ENCODE results near the gene KCNJ10. TPM values are rescaled to one million over a fixed set of nuclear protein-coding genes. Genes with fewer than 3 reads are reported as not detected.

KCNJ10 gene
- total RNA-seq, result 1 to 10 TPM in 2 of 6 experiments, under 1 TPM in 3, not detected in 1; 0.23 to 3.1 (median 0.31) TPM
- long read RNA-seq, result 0 reads

DNA sequence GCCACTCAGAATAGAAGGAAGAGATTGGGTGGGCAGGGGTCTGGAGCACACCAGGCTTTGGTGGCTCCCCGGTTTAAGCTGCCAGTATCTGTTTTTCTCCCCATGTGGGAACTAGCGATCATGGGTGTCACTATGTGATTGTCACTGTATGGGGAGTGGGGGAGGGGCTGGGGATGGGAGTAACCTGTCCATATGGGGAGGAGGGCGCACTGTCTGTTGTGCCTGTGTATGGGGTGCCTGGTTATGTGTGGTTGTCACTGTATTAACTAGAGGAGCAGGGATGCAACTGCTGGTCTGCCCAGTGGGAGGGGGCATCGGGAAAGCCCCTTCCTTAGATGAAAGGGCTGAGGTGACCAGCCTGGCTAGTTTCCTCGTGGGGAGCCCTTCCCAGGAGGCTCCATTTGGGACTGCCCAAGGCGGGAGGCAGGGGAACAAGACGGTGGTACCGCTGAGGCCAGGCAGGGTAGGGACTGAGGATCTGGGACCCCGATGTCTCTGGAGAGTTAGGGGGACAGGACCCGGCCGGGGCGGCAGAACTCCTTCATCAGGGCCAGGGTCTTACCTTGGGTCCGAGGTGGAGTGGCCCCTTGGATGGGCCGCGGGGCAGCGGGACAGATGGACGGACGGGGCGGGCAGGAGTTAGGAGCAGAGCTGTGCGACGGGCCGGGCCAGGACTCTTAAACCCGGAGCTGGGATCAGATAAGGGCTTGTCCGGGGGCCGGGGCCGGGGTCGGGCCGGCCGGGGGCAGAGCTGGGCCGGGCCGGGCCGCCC is at the start of gene KCNJ10:
Gene KCNJ10, minus strand, starts transcription at position 701 of the 772 bp plus-strand sequence. CDS start 27,628 bp downstream, outside the sequence.
- no peaks in the 10 kb centered on the region for H3K36me3 ChIP-seq
- TF ChIP-seq, protein P1, sequence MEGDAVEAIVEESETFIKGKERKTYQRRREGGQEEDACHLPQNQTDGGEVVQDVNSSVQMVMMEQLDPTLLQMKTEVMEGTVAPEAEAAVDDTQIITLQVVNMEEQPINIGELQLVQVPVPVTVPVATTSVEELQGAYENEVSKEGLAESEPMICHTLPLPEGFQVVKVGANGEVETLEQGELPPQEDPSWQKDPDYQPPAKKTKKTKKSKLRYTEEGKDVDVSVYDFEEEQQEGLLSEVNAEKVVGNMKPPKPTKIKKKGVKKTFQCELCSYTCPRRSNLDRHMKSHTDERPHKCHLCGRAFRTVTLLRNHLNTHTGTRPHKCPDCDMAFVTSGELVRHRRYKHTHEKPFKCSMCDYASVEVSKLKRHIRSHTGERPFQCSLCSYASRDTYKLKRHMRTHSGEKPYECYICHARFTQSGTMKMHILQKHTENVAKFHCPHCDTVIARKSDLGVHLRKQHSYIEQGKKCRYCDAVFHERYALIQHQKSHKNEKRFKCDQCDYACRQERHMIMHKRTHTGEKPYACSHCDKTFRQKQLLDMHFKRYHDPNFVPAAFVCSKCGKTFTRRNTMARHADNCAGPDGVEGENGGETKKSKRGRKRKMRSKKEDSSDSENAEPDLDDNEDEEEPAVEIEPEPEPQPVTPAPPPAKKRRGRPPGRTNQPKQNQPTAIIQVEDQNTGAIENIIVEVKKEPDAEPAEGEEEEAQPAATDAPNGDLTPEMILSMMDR (IDR thresholded peaks at IDR 0.05), result no peak
- TF ChIP-seq POLR2A (IDR thresholded peaks at IDR 0.05), result no peak
- peaks cover 0 to 10% (median 0%) of the 10 kb centered on the region in 4 donors for H3K4me1 ChIP-seq
- no peaks in the 10 kb centered on the region for H3K27me3 ChIP-seq
- peak within 1 kb of the TSS in 1 of 3 donors; percentile 5 for H3K27ac ChIP-seq
- ATAC-seq (no peak), DNase-seq (peak in 1 of 3 donors; percentile 55)
- H3K9me3 ChIP-seq, result no peaks in the 10 kb centered on the region
- H3K4me3 ChIP-seq, result peak within 1 kb of the TSS; percentile 36 to 41 (median 38)
- intact Hi-C loops (cut with DNase I), result no loop called here
- 12% methylated on average over 16 of the region's 32 CpGs for WGBS (ENCODE audit: insufficient coverage, low coverage, low lambda C conversion rate, missing lambda C conversion rate)

DNA sequence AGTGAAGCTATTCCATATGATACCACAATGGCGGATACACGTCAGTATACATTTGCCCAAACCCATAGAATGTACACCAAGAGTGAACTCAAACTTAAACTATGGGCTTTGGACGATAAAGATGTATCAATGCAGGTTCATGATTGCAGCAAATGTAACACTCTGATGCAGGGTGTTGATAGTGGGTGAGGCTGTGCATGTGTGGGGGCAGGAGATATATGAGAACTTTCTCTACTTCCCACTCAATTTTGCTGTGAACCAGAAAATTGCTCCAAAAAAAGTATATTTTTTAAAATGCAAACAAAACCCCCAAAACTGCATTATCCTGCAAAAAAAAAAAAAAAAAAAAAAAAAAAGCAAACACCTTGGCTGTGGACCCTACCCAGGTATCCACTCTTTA is 49.0 kb upstream of the KCNJ10 start:
- WGBS (ENCODE audit: insufficient coverage, low coverage, low lambda C conversion rate, missing lambda C conversion rate), result 70% methylated on average over 3 of the region's 3 CpGs
- ATAC-seq (no peak), DNase-seq (no peak)
- intact Hi-C loops (cut with DNase I), result loop anchor here in 1 of 2 donors (10.0 kb wide), 1 partner anchor 56 kb away; no protein-coding TSS in a partner anchor
- Histone ChIP-seq H3K9me3 (no peaks in the 10 kb centered on the region), H3K4me3 (no peak overlapping the region), H3K36me3 (no peaks in the 10 kb centered on the region), H3K27ac (no peak overlapping the region), H3K27me3 (no peaks in the 10 kb centered on the region), H3K4me1 (no peaks in the 10 kb centered on the region)
- TF ChIP-seq, protein P1 (IDR thresholded peaks at IDR 0.05), result no peak
- TF ChIP-seq POLR2A (IDR thresholded peaks at IDR 0.05), result no peak

DNA sequence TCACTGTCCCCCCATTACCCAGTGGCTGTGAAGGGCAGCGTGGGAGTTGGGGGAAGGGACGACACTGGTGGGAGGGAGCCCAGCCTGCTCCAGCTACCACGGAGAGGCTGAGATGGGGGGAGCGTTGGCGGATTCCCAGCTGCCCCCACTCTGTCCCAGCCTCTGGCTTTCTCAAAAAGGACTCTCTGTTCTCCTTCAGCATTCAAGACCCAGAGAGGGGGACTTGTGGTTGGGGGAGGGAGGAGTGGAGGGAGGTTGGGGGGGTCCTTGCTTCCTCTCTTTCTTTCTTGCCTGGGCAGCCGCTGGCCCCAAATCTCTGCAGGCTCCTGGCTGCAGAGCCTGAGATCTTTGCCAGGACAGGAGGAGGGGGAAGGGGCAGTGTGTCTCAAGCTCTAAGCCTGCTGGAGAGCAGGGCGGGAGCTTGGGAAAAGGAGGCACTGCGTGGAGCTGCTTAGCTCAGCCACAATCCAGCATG is 47.8 kb upstream of the KCNJ10 start:
- Histone ChIP-seq H3K9me3 (no peaks in the 10 kb centered on the region), H3K27me3 (no peaks in the 10 kb centered on the region), H3K36me3 (no peaks in the 10 kb centered on the region), H3K4me3 (no peak overlapping the region), H3K4me1 (no peaks in the 10 kb centered on the region), H3K27ac (no peak overlapping the region)
- WGBS (ENCODE audit: insufficient coverage, low coverage, low lambda C conversion rate, missing lambda C conversion rate), result 0% methylated on average over 1 of the region's 8 CpGs
- ATAC-seq, result no peak
- intact Hi-C loops (cut with DNase I), result loop anchor here in 1 of 2 donors (10.0 kb wide), 1 partner anchor 57 kb away; no protein-coding TSS in a partner anchor
- DNase-seq, result no peak
- TF ChIP-seq POLR2A (IDR thresholded peaks at IDR 0.05), result no peak
- TF ChIP-seq, protein P1 (IDR thresholded peaks at IDR 0.05), result no peak

DNA sequence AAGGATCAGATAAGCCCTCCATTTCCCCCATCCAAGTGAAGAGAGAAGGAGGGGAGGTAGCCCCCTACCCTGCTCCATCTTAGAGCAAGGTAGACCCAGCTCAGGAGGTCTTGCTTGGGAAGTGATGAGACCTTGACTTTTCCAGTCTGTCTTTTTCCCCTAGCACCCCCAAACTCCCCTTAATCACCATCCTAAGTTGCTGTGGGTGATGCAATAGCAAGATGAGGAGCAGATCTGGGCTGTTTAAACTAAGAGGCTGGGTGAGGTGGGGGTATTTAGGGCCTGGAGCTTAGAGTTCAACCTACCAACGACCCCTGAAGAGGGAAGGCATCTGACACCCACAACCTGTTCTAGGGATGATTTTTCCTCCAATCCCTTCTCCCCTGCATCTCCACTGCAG is 47.3 kb upstream of the KCNJ10 start:
- intact Hi-C loops (cut with DNase I), result loop anchor here in 1 of 2 donors (10.0 kb wide), 1 partner anchor 58 kb away; no protein-coding TSS in a partner anchor
- Histone ChIP-seq H3K27ac (no peak overlapping the region), H3K27me3 (no peaks in the 10 kb centered on the region), H3K4me1 (no peaks in the 10 kb centered on the region), H3K36me3 (no peaks in the 10 kb centered on the region), H3K4me3 (no peak overlapping the region), H3K9me3 (no peaks in the 10 kb centered on the region)
- 0% methylated on average over 1 of the region's 1 CpG for WGBS (ENCODE audit: insufficient coverage, low coverage, low lambda C conversion rate, missing lambda C conversion rate)
- DNase-seq (no peak), ATAC-seq (no peak)
- TF ChIP-seq POLR2A (IDR thresholded peaks at IDR 0.05), result no peak
- TF ChIP-seq, protein P1 (IDR thresholded peaks at IDR 0.05), result no peak

Data from right lobe of liver (tissue), 6 donors.